Gastrocnemius medialis (tissue), 4 donors: ENCODE results near the gene CD19.

Source experiments
- POLR2A ChIP-seq, 2 donors: fragments of 450-650 bp; IDR thresholded peaks; one replicate each; pipeline ENCODE4 v1.6.1; 2017; ENCODE audit warnings: antibody characterized with exemption in 2 of 2, mild to moderate bottlenecking in 2 of 2, moderate library complexity in 2 of 2
- TF ChIP-seq, protein P1 (sequence below), 5 experiments: fragments of 450-650 bp in 3 of 5; fragments of 200-600 bp in 2 of 5; sonication (generic) in 2 of 5; IDR thresholded peaks in 4 of 5; conservative IDR thresholded peaks in 1 of 5; 1 replicate in 4 of 5; 2 replicates in 1 of 5; pipeline ENCODE4 v1.5.1; 2016 to 2019; ENCODE audit warnings: antibody characterized with exemption in 5 of 5, mild to moderate bottlenecking in 3 of 5, moderate library complexity in 3 of 5

DNA sequence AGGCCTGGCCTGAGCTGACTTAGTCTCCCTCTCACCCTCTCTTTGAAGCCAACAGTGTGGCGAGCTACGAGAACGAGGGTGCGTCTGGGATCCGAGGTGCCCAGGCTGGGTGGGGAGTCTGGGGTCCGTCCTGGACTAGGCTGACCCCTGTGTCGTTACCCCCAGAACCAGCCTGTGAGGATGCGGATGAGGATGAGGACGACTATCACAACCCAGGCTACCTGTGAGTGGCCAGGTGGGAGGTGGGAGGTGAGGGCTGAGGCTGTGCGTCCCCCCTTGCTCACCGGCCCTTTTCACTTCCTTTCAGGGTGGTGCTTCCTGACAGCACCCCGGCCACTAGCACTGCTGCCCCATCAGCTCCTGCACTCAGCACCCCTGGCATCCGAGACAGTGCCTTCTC lies 54.7 kb downstream of the CD19 start:
- TF ChIP-seq, protein P1, sequence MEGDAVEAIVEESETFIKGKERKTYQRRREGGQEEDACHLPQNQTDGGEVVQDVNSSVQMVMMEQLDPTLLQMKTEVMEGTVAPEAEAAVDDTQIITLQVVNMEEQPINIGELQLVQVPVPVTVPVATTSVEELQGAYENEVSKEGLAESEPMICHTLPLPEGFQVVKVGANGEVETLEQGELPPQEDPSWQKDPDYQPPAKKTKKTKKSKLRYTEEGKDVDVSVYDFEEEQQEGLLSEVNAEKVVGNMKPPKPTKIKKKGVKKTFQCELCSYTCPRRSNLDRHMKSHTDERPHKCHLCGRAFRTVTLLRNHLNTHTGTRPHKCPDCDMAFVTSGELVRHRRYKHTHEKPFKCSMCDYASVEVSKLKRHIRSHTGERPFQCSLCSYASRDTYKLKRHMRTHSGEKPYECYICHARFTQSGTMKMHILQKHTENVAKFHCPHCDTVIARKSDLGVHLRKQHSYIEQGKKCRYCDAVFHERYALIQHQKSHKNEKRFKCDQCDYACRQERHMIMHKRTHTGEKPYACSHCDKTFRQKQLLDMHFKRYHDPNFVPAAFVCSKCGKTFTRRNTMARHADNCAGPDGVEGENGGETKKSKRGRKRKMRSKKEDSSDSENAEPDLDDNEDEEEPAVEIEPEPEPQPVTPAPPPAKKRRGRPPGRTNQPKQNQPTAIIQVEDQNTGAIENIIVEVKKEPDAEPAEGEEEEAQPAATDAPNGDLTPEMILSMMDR (IDR thresholded peaks at IDR 0.05 in 4 of 5, conservative IDR thresholded peaks at IDR 0.05 in 1 of 5): no peak
- TF ChIP-seq POLR2A (IDR thresholded peaks at IDR 0.05): no peak
